Keratinocyte (primary cell): ENCODE data around the gene C16orf86. TPM values are rescaled to one million over a fixed set of nuclear protein-coding genes. Genes with fewer than 3 reads are reported as not detected.
"Not testable (repeated sequence)": the region's sequence is repeated elsewhere in the genome, so short reads cannot be mapped to it uniquely, and the experiment has no call there.

Experiments used
- DNase-seq: peaks from one replicate; pipeline ENCODE4 v3.0.0-alpha.2; 2011; ENCODE audit warnings: low read depth, missing footprints, low spot score
- FAIRE-seq: peaks from 2 replicates; lab custom pipeline; 2011; peaks lifted over from hg19 to GRCh38; lab: Jason Lieb, UNC
- H2AFZ ChIP-seq: 2 replicates; pipeline ENCODE4 v1.6.0; 2012; ENCODE audit warnings: low read length, control low read depth, inconsistent platforms; ENCODE audit not compliant: control insufficient read depth
- H3K27ac ChIP-seq: 2 replicates; pipeline ENCODE4 v1.5.1; 2011; ENCODE audit warnings: low read length; ENCODE audit not compliant: control insufficient read depth, insufficient read depth
- H3K27me3 ChIP-seq: 3 replicates; pipeline ENCODE4 v1.6.0; 2011; ENCODE audit warnings: low read length; ENCODE audit not compliant: control insufficient read depth, insufficient read depth; ENCODE audit errors: extremely low read depth
- H3K36me3 ChIP-seq, 2 experiments: 2 replicates in 1 of 2; 3 replicates in 1 of 2; pipeline ENCODE4 v1.5.1; 2011; ENCODE audit warnings: low read length in 2 of 2, mild to moderate bottlenecking in 1 of 2; ENCODE audit not compliant: control insufficient read depth in 2 of 2, insufficient read depth in 2 of 2; ENCODE audit errors: extremely low read depth in 1 of 2
- H3K4me1 ChIP-seq: 3 replicates; pipeline ENCODE4 v1.5.1; 2011; ENCODE audit warnings: low read length; ENCODE audit not compliant: control insufficient read depth, insufficient read depth; ENCODE audit errors: extremely low read depth
- H3K4me2 ChIP-seq: 3 replicates; pipeline ENCODE4 v1.6.0; 2011; ENCODE audit warnings: low read depth, low read length; ENCODE audit not compliant: control insufficient read depth, insufficient read depth; ENCODE audit errors: extremely low read depth
- H3K4me3 ChIP-seq, 3 experiments: fragments of 200-600 bp in 1 of 3; sonication (generic) in 1 of 3; 2 replicates in 2 of 3; 3 replicates in 1 of 3; pipeline ENCODE4 v1.5.1; 2011 to 2016; ENCODE audit warnings: low read length in 3 of 3, mild to moderate bottlenecking in 3 of 3, control low read depth in 2 of 3, inconsistent platforms in 1 of 3, low read depth in 1 of 3, mixed read lengths in 1 of 3, mixed run types in 1 of 3, moderate library complexity in 1 of 3; ENCODE audit not compliant: control insufficient read depth in 2 of 3, insufficient read depth in 2 of 3; ENCODE audit errors: extremely low read depth in 1 of 3
- H3K79me2 ChIP-seq: 2 replicates; pipeline ENCODE4 v1.6.0; 2012; ENCODE audit warnings: low read length; ENCODE audit not compliant: control insufficient read depth, insufficient read depth
- H3K9ac ChIP-seq: 3 replicates; pipeline ENCODE4 v1.6.0; 2011; ENCODE audit warnings: low read length; ENCODE audit not compliant: control insufficient read depth, insufficient read depth; ENCODE audit errors: extremely low read depth
- H3K9me1 ChIP-seq: 3 replicates; pipeline ENCODE4 v1.6.0; 2011; ENCODE audit warnings: low read length; ENCODE audit not compliant: control insufficient read depth, insufficient read depth; ENCODE audit errors: extremely low read depth
- H3K9me3 ChIP-seq: 2 replicates; pipeline ENCODE4 v1.5.1; 2012; ENCODE audit warnings: low read depth, low read length; ENCODE audit not compliant: control insufficient read depth
- H4K20me1 ChIP-seq: 3 replicates; pipeline ENCODE4 v1.6.0; 2011; ENCODE audit warnings: low read length; ENCODE audit not compliant: control insufficient read depth, insufficient read depth; ENCODE audit errors: extremely low read depth
- CTCF ChIP-seq, 3 experiments: IDR thresholded peaks in 1 of 3; conservative IDR thresholded peaks in 1 of 3; optimal IDR thresholded peaks in 1 of 3; 2 replicates in 2 of 3; 3 replicates in 1 of 3; pipeline versions ENCODE3 to v1.5.1; 2011; ENCODE audit warnings: low read length in 3 of 3, mild to moderate bottlenecking in 3 of 3, moderate library complexity in 2 of 3, control low read depth in 1 of 3, inconsistent platforms in 1 of 3; ENCODE audit not compliant: insufficient read depth in 2 of 3; ENCODE audit errors: extremely low read depth in 1 of 3
- EZH2 ChIP-seq: IDR thresholded peaks from one replicate; pipeline ENCODE4 v1.6.1; 2012; ENCODE audit warnings: inconsistent platforms, mild to moderate bottlenecking, low read length, moderate library complexity
- dilution Hi-C: fragments of 300-500 bp; cut with MboI; formaldehyde crosslinking; loops from one replicate; pipeline ENCODE4 v1.7.0; 2020; ENCODE audit warnings: low sequenced_read_pairs; ENCODE audit not compliant: extremely low pct_ligation_motif_present
- polyA plus RNA-seq, 5 experiments: library from polyadenylated mRNA; depleted of rRNA in 3 of 5; stranded (reverse) in 3 of 5; stranded (forward) in 1 of 5; unstranded in 1 of 5; fragments of >200 nt; gene quantifications; 1 replicate in 1 of 5; 2 replicates in 3 of 5; 3 replicates in 1 of 5; pipeline versions ENCODE4 v1.2.1 to v1.2.3, GENCODE V29; 2011 to 2012; ENCODE audit warnings: missing spikeins in 2 of 5, low read depth in 1 of 5, low replicate concordance in 1 of 5

The C16orf86 gene
- polyA plus RNA-seq, 1 donor (not counting 4 experiments of a cell fraction or from before 2014, with no cell fraction given), result 0.17 TPM

- peaks cover 9% of the 10 kb centered on the region for H3K4me1 ChIP-seq
- H2AFZ ChIP-seq, result no peak overlapping the region
- H3K27me3 ChIP-seq, result no peaks in the 10 kb centered on the region
- H3K79me2 ChIP-seq, result peaks cover 4% of the 10 kb centered on the region
- TF ChIP-seq EZH2 (no peak), CTCF (optimal IDR thresholded peaks at IDR 0.05 in 1 of 3, IDR thresholded peaks at IDR 0.05 in 1 of 3, conservative IDR thresholded peaks at IDR 0.05 in 1 of 3; ENCODE audit: extremely low read depth in 1 of 3, insufficient read depth in 2 of 3, low read length in 3 of 3) (no peak)
- H3K9ac ChIP-seq, result no peak overlapping the region
- H3K27ac ChIP-seq, result no peak overlapping the region
- no peak overlapping the region for H3K4me3 ChIP-seq
- no peak overlapping the region for H3K4me2 ChIP-seq
- dilution Hi-C loops, result no loop called here
- FAIRE-seq (no peak), DNase-seq (no peak)
- H4K20me1 ChIP-seq, result no peaks in the 10 kb centered on the region
- no peaks in the 10 kb centered on the region for H3K9me1 ChIP-seq
- H3K9me3 ChIP-seq, result no peaks in the 10 kb centered on the region
- H3K36me3 ChIP-seq, result peaks cover 4 to 6% of the 10 kb centered on the region in 2 experiments
These were observed 18.9 kb downstream of the C16orf86 start for GRCh38 chr16:67685388-67686112.

GRCh38 chr16:67693517-67694285, 27.1 kb downstream of the C16orf86 start:
- DNase-seq, H3K9me3 ChIP-seq, H4K20me1 ChIP-seq, H3K9me1 ChIP-seq, dilution Hi-C loops, H3K36me3 ChIP-seq, H2AFZ ChIP-seq, H3K27me3 ChIP-seq, FAIRE-seq, H3K4me3 ChIP-seq, H3K4me2 ChIP-seq, H3K9ac ChIP-seq, H3K27ac ChIP-seq: not testable (repeated sequence)
- Histone ChIP-seq H3K4me1 (peaks cover 10% of the 10 kb centered on the region), H3K79me2 (peaks cover 22% of the 10 kb centered on the region)
